ENCODE measurements around the gene PLEKHO2.

PLEKHO2 gene

DNA sequence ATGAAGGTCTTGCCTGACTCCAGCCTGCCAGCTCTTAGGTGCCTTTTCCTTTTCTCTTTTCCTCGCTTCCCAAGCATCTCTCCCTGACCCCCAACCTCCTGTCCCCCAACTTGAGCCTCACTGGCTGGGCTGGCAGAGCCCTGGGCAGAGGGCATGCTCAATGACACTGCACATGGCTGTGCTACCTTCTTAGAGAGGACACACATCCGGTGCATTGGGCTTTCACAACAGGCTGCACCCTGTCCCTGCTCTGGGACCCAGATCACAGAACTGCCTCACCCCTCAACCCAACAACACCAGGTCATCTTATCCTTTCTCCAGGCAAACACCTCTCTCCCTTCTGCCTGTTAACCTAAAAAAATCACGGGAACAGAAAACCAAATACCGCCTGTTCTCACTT is 62.5 kb downstream of the PLEKHO2 start:
- DNase-seq (ENCODE audit: extremely low read depth, low read depth): no peak
- TF ChIP-seq, protein P1, sequence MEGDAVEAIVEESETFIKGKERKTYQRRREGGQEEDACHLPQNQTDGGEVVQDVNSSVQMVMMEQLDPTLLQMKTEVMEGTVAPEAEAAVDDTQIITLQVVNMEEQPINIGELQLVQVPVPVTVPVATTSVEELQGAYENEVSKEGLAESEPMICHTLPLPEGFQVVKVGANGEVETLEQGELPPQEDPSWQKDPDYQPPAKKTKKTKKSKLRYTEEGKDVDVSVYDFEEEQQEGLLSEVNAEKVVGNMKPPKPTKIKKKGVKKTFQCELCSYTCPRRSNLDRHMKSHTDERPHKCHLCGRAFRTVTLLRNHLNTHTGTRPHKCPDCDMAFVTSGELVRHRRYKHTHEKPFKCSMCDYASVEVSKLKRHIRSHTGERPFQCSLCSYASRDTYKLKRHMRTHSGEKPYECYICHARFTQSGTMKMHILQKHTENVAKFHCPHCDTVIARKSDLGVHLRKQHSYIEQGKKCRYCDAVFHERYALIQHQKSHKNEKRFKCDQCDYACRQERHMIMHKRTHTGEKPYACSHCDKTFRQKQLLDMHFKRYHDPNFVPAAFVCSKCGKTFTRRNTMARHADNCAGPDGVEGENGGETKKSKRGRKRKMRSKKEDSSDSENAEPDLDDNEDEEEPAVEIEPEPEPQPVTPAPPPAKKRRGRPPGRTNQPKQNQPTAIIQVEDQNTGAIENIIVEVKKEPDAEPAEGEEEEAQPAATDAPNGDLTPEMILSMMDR (IDR thresholded peaks at IDR 0.05; ENCODE audit: low read depth, low read length): no peak

DNA sequence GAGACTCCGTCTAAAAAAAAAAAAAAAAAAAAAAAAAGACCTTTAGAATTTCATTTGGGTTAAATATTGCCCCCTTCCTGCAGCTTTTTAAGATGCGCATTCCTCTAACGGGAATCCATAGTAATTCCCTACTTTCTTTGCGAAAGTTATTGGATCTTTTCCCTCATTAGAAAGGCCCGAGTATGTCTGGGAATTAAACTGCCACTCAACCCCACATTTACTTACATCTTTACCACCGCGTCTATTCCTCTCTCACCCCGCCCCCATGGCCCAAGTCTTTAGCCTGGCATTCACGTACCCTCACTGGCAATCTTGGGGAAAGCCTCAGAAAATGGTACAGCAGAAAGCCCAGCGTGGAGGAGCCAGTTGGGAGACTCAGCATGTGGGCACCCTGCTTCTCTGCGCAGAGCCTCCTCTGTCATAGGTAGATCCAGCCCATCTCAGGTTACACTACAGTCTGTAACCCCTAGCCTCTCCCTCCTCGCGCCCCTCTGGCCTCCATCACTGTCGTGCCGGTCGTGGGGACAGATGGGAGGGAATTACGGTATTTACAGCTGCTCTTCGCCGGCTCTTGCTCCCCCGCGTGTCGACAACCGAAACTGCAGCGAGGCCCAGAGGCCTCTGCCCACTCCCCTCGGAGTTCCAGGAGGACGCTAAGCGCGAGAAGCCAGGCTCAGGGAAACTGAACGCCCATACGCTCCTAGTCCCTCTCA is 63.6 kb downstream of the PLEKHO2 start:
- TF ChIP-seq, protein P1 (IDR thresholded peaks at IDR 0.05; ENCODE audit: low read depth, low read length): peak; percentile 90
- DNase-seq (ENCODE audit: extremely low read depth, low read depth): peak; percentile 31

DNA sequence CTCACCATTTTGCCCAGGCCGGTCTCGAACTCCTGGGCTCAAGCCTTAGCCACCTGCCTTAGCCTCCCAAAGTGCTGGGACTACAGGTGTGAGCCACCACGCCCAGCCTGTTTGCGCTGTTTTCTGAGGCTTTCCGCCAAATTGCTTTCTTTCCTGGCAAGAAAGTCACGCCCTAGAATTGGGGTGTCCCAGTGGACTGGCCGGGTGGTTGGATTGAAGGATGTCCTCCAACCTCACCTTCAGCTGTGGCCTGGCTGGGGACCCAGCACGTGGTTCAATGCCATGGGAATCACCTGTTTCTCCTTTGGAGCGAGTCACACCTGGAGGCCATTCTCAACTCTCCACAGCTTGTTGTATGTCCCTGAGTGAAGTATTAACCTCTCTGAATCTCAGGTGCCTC is 64.2 kb downstream of the PLEKHO2 start:
- TF ChIP-seq, protein P1 (IDR thresholded peaks at IDR 0.05; ENCODE audit: low read depth, low read length): no peak
- no peak for DNase-seq (ENCODE audit: extremely low read depth, low read depth)

DNA sequence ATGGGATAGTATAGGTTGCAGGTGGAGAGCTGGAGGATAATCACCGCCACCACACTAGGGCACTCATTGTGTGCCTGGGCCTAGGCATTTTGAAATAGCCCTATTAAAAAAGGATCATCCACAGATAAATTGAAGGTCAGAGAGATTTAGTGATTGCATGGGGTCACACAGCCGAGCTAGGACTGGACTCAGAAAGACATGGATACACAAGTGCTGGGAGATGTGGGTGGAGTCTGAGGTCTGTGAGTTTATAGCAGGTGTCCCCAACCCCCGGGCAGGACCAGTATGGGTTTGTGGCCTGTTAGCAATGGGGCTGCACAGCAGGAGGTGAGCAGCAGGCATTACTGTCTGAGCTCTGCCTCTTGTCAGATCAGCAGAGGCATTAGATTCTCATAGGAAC is 64.7 kb downstream of the PLEKHO2 start:
- DNase-seq (ENCODE audit: extremely low read depth, low read depth): no peak
- TF ChIP-seq, protein P1 (IDR thresholded peaks at IDR 0.05; ENCODE audit: low read depth, low read length): no peak

DNA sequence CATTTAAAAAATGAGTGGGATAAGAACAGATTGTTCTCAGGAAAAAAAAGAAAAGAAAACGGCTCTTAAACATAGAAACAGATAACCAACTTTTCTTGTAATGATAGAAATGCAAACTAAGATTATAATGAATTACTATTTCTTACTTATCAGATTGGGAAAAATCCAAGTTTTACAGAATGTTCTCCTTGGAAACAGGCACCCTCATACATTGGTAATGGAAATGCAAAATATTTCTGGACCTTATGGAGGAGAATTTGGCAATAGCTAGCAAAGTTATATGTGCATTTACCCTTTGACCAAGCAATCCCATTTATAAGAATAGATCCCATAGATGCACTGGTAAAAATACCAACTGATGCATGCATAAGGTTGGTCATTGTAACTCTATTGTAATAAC is 66.3 kb downstream of the PLEKHO2 start:
- TF ChIP-seq, protein P1 (IDR thresholded peaks at IDR 0.05; ENCODE audit: low read depth, low read length): no peak
- no peak for DNase-seq (ENCODE audit: extremely low read depth, low read depth)

DNA sequence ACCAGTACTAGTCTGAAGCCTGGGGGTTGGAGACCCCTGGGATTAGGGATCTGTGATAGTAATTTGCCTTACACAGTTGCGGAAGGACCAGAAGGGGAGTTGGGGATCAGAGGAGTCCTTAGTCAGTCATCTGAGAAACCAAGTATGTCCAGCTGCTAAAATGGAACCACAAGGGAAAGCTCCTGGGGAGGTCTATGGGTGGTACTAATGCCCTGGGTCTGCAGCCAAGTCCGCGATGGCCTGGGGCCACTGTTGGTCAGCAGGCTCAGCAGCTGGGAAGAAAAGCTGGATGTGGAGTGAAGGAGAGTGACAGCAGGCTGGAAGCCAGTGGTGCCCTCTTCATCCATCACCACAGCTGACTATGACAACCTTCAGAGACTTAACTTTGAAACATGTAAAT is 67.8 kb downstream of the PLEKHO2 start:
- TF ChIP-seq, protein P1 (IDR thresholded peaks at IDR 0.05; ENCODE audit: low read depth, low read length): no peak
- no peak for DNase-seq (ENCODE audit: extremely low read depth, low read depth)

DNA sequence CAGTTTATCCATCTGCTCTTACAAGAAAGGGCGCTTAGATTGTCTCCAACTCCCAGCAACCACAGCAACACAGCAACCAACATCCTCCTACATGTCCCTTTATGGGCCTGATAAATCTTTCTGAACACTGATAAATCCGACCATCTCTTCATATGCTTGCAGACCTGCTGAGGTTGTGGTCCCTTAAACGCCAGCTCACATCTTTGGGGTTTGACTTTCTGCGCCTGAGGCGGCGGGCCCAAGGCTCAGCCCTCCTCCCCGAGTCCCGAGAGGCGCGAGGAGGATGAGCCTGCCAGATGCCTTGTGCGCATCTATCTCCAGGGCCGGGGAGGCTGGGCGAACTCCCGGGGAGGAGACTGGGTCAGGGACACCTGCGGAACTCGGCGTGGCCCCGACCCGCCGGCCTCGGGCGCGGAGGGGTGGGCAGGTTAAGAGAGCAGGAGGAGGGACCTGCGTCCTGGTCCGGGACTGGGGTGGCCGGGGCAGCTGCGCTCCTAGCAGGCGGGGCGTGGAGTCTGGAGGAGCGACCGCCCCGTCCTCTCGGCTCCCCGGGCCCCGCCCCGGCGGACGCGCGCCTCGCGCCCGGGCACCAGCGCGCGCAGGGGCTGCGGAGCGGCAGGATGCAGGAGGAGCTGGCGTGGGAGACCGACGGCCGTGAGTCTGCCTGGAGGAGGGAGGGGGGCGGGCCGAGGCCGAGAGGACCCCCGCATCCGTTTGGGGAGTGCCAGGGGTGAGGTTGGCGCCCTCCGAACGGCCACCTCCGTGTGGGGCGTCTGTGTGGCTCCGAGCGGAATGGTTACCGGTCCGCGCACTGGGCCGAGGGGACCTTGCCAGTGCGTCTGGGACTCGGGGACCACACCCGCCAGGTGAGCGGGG is 69.8 kb downstream of the PLEKHO2 start, which contains the start of gene ANKDD1A:
Gene ANKDD1A (plus strand): TSS at position 592 of the 876 bp plus-strand sequence. CDS start 29 bp downstream, at position 621.
- TF ChIP-seq, protein P1 (IDR thresholded peaks at IDR 0.05; ENCODE audit: low read depth, low read length): no peak
- DNase-seq (ENCODE audit: extremely low read depth, low read depth): no peak

Data from AG09319 (cell line).